GM21381 (cell line): ENCODE results near the gene MTHFD2L.
A peak's percentile ranks its signal among the peaks of the same experiment; 100 is the strongest.
"Not testable (repeated sequence)": the region's sequence is repeated elsewhere in the genome, so short reads cannot be mapped to it uniquely, and the experiment has no call there.

Experiments
- ATAC-seq: cut with Tn5 transposase; IDR thresholded peaks from one replicate; pipeline ENCODE4 v1.9.1; 2021; ENCODE audit warnings: mild to moderate bottlenecking, moderate library complexity; ENCODE audit not compliant: unreplicated experiment

Gene MTHFD2L

DNA sequence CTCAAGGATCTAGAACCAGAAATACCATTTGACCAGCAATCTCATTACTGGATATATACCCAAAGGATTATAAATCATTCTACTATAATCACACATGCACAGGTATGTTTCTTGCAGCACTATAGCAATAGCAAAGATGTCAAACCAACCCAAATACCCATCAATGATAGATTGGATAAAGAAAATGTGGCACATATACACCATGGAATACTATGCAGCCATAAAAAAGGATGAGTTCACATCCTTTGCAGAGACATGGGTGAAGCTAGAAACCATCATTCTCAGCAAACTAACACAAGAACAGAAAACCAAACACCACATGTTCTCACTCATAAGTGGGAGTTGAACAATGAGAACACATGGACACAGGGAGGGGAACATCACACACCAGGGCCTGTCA is 25.7 kb upstream of the MTHFD2L start:
- not testable (repeated sequence) for ATAC-seq

DNA sequence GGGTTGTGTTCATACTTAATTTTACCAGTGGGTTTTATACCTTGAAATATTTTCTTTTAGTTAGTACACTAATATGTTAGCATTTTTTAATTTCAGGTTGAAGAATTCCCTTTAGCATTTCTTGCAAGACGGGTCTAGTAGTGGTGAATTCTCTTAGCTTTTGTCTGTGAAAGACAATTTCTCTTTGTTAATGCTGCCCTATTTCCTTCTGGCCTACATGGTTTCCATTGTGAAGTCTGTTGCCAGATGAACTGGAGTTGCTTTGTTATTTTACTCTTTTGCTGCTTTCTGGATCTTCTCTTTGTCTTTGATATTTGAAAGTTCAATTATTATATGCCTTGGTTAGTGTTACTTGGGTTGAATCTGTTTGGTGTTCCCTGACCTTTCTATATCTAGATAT is 25.0 kb upstream of the MTHFD2L start:
- no peak for ATAC-seq

DNA sequence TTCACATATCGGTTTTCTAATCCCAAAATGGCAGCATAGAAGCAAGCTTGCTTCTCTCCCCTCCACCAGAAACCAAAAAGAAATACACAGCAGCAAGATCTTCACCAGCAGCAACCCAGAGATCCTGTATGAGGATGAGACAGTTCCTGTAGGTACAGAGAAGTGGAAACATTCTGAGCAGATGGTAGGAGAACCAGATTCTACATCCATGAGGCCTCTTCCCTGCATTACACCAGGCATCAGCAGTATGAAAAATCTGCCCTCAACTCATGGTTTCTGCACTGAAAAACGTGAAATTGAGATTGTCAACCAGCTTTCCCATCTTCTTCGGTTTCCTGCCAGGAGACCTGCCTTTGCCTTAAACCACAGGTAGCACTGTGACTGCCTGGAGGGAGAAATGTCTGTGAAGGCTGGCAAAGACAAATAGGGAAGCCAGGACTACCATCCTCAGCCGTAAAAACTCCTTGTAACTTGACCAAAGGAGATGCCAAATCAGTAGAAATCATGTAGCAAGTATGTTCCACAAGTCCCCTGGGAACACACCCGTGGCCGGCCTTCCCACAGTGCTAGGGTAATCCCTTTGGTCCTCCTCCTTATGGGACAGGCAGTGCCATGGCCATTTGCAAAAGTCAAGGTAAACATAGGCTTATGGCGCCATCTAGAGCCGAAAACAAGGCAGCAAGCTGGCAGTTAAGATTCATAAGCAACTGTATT is 24.0 kb upstream of the MTHFD2L start:
- peak; percentile 83 for ATAC-seq

DNA sequence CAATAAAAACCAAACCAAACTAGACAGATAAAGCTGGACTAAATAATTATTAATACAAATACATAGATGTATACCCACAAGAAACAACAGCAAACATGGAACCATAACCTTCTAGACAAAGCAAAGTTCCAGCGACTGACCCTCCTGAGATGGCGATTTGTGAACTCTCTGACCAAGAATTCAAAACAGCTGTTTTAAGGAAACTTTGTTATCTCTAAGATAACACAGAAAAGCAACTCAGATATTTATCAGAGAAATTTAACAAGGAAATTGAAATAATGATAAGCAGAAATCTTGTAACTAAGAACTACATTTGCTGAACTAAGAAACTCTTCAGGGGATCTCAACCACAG is 23.4 kb upstream of the MTHFD2L start:
- ATAC-seq: no peak

DNA sequence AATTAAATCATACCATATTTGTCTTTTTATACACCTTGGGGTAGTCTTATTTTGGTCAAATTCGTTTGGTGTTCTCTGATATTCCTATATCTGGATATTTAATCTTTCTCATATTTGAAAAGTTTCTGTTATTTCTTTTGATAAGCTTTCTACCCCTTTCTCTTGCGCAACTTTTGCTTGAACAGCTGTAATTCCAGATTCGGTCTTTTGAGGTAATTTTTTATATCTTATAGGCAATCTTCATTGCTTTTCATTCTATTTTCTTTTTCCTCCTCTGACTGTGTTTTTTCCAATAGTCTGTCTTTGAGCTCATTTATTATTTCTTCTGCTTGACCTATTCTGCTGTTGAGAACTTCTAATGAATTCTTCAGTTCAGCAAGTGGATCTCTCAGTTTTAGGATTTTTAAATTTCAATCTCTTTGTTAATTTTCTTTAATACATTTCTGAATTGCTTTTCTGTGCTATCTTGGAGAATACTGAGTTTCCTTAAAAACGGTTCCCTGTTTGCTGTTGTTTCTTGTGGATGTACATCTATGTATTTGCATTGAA is 11.3 kb upstream of the MTHFD2L start:
- ATAC-seq: no peak

DNA sequence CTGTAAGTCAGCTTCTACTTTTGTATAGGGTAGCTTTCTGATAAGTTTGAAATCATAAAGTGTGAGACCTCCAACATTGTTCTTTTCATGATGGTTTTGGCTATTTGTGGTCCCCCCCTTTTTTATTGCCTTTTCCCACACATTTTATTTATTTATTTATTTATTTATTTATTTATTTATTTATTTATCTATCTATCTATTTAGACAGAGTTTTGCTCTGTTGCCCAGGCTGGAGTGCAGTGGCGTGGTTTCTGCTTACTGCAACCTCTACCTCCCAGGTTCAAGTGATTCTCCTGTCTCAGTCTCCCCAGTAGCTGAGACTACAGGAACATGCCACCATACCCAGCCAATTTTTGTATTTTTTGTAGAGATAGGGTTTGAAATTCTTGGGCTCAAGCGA is 9.7 kb upstream of the MTHFD2L start:
- ATAC-seq: no peak

DNA sequence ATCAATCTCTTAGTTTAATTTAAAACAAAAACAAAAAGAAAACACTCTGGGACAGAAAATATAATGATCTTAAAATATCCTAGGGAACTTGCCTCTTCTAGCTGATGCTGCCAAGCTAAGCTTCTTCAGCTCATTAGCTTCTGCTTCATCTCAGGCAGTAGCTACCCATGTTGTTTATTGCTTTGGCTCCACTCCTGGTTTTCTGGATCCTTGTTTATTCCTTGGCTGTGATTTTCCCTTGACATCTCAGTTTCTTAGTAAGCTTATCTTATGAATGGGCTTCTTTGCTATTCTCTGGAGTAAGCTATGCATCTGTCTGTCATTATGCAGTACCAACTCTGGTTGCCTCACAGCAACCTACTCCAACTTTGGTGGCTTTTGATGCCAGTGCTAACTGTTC is 5.1 kb upstream of the MTHFD2L start:
- ATAC-seq: no peak

DNA sequence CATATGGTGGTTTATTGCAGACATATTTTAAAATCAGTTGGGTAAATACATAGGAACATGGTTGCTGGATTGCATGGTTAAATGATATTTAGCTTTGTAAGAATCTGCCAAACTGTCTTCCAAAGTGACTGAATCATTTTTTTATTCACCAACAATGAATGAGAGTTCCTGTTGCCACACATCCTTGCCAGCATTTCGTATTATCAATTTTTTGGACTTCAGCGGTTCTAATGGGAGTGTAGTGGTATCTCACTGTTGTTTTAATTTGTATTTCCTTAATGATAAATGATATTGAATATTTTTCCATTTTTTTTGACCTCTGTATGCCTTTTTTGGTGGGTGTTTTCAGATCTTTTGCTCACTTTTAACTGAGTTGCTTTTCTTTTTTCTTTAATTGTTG is 1.4 kb upstream of the MTHFD2L start:
- ATAC-seq: no peak

DNA sequence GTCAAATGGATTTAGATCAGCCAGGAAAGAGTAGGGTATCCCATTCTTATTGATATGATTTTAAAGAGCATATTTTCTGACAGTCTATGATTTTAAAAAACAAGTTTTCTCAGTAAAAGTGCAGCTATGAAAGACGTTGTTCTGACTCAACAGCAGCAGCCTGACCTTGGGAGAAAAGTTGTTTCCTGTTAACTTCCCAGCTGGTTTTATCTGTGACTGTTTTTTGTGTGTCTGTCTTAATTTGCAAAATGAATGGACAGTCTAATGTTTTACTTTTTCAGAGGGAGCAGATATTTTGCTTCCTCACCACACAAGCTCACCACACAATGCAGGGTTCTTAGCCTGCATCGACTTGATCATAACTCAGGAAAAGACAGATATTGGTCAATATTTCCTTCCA is 764 bp upstream of the MTHFD2L start:
- ATAC-seq: no peak

DNA sequence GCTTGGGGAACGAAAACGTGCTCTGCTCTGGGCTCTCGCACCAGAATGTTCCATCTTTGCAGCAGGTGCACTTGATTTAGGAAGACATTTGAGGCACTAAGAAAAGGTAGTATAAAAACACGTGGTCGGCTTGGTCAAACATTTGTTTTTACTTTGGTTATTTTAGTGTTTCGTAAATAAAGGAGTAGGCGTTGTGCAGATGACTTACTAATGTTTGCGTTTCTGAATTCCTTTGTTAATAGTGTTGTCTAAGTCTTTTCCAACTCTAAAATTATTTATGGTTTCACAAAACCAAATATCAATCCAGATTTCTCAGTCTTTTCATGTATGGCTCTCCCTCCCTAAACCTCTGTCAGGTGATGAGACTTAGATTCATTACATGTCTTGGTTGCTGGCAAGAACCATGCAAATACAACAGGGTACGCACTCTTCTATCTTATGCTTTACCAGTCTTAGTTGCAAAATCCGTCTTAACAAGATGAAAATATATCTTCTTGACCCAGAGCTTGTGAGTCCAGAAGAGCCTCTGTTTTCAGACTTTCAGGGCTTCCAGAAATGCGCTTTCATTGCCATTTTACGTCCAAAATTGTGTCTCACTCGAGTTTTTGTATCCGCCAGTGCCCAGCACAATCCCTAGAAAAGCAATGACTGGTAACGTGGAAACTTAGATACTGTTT is 686 bp downstream of the MTHFD2L start:
- no peak for ATAC-seq

DNA sequence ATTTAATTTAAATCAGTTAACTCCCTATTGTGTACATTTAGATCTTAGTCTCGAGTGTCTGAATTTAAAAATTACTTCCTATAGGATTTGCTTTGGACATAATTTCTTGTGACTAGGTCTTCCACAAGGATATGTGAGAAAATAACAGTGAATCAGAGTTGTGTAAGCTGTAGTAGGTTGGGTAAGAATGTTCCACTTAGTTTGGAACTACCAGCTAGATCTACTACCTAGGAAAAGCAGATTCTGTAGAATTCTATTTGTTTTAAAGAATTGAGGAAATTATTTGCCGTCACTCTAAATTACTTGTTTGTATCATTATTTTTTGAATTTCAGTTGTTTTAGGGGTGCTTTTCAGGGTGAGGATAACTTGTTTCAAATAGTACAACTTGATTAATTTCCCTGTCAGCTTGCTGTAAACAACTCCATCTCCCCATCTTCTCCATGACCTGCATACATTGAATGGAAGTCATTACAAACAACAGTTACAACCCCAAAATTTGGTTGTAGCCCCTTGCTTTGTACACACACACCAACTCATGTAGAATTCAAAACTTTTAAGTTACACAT is 1.3 kb downstream of the MTHFD2L start:
- no peak for ATAC-seq

DNA sequence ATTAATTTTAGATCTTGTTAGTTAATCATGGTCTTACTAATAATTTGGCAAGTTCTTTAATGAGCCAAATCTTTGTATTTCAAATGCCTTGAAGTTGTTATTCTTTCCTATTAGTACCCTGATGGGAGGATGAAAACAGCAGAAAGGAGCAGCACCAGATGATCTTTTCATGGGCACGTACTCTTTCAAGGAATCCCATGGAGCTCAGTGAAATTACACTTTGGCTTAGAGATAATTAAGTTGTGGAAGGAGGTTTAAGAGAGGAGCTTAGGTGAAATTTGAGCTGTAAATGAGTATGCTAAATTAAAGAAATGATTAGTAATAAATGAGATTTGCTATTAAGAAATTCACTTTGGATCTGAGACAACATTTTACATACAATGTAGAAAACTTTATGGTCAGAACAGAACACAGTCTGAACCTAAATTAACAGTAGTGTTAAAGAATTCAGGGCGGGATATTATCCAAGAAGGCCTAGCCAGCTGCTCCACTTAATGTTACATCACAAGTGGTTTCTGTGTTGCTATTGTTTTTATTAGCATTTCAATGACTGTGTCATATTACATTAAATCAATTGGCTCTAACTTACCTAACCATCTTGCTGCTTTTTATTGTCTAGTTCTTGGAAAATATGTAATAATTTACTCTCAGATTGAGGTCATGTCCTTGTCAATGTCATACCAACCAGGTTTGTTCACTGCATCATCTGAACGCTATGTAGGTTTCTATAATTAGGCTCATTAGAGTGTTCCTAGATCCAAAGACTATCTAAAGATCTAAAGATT is 3.9 kb downstream of the MTHFD2L start:
- no peak for ATAC-seq

DNA sequence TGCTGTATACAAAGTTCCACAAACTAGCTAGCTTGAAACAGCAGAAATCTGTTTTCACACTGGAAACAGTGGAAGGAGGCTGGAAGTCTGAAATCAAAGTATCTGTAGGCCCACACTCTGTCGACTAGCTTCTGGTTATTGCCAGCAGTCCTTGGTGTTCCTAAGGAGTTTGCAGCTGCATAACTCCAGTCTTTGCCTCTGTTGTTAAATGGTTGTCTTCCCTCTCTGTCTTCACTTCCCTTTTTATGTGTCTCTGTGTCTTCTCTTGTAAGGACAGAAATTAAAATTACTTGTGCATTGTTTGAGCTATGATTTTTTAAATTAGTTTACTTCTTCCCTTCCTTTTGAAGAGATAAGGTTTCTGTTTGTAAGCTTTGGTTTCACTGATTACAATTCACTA is 8.2 kb downstream of the MTHFD2L start:
- ATAC-seq: no peak

DNA sequence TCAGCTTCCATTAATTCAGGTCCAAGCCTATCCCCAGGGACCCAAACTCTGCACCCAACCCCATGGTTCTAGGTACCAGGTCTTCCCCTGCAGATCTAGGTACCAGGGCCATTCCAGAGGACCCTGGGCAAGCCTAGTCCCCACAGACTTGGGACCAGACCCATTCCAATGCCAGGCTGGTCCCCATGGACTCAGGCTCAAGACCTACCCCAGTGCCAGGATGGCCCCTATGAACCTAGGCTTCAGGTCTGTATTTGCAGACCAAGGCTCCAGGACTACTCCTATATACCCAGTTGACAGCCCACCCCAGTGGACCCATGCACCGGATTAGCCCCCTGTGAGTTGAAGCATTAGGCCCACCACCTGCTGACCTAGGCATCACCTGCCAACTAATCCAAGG is 8.9 kb downstream of the MTHFD2L start:
- no peak for ATAC-seq

DNA sequence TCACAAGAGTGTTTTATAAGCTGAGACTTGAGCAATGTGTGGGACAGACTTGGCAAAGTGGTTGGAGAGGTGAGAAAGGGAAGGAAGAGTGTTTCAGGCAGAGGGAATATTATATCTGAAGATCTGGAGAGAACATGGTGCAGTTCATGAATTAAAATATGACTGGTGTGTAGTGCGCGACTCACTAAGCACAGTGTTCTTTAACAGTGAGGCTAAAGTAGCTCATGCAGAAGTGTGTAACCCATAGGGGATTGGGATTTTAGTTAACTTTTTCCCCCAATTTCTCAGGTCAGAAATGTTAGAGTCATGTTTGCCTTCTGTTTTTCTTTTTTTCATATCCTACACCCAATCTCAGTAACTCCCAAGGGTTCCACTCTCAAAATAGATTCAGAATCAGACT is 9.7 kb downstream of the MTHFD2L start:
- no peak for ATAC-seq

DNA sequence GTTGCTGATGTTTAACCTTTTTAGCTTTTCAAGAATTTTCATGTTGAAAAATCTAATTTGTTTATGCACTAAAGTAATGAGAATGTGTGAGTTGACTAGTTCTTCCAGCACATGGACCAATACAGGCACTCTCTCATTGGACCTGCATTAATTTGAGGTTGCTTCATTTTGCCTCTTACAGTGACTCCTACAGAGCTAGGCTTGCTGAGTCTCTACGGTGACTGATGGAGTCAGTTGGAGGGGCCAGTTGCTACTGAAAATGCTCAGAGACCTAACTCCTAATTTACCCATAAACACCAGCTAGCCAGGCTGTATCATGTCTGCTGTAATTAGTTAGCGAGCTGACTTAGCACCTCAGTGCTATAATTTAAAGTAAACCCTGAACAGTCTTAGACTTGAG is 10.9 kb downstream of the MTHFD2L start:
- no peak for ATAC-seq

DNA sequence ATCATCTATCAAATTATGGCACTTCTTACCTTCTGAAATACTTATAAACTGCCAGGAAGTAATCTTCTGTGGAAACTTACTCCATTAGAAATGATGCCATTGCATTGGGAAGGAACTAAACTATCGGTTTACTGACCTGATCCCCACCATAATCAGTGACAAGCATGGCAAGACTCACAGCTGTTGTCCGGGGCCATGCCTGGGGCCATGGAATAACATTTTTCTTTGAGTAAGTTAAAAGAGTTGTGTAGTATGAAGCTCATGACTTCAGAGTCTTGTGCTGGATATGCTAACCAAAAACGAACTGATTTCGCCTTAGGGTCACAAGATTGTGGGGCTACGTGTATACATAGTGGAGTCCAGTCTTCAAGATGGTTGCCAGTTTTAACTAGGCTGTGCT is 15.4 kb downstream of the MTHFD2L start:
- ATAC-seq: no peak

DNA sequence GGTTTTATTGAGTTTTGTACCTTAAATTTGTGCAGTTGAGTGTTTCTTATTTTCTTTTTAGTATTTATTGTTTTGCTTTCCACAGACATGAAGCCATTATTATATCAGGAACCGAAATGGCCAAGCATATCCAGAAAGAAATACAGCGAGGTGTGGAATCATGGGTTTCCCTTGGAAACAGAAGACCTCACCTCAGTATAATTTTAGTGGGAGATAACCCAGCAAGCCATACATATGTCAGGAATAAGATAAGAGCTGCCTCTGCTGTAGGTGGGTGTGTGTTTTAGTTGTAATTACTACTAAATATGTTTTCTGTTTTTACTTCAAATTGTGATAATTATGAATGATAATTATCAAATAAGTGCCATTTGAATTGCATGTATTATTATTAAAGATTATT is 16.5 kb downstream of the MTHFD2L start:
- no peak for ATAC-seq

DNA sequence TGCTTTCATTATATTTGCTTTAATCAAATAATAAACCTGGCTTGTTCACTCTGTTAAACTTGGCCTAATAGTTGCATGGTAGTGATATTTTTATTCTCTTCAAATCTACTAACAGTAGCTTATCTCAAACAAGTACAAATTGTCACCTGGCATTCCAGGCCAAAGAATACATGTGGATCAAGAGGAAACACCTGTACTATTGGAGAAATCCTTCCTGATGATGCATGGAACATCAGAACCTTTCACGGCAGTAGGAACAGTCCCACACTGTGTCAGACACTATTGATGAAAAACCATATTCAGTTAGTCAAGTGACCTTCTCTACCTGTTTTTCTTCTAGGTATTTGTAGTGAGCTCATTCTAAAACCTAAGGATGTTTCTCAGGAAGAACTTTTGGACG is 17.0 kb downstream of the MTHFD2L start:
- no peak for ATAC-seq

DNA sequence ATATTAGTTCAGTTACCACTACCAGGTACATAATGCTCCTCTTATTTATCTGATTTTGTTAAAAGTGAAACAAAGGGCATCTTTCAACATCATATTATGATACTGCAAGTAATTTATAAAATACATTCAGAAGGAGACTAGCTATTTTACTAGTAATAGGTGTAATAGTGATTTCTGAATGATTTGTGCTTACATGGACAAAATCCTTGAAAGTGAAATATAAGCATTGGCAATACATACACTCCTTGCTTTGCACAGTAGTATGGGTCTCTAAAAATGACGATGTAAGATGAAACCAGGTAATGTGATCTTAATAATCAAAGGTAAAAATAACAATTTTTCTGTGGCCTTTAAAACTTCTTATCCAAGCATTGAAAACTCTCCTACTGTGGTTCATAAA is 17.5 kb downstream of the MTHFD2L start:
- ATAC-seq: no peak

DNA sequence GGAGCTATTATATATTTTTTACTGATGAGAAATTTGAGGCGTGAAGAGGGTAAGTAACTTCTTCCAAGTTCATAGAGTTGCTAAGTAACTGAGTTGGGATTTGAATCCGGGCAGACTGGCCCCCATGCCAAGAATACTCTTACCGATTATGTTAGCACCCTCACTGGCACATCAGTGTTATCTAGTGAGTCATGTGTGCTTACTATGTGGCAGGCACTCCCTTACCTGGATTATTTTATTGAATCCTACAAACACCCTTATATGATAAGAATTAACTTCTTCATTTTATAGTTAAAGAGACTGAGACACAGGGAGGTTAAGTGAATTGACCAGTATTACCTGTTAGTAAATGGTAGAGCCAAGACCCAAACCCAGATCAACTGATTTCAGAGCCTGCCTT is 20.9 kb downstream of the MTHFD2L start:
- ATAC-seq: no peak

DNA sequence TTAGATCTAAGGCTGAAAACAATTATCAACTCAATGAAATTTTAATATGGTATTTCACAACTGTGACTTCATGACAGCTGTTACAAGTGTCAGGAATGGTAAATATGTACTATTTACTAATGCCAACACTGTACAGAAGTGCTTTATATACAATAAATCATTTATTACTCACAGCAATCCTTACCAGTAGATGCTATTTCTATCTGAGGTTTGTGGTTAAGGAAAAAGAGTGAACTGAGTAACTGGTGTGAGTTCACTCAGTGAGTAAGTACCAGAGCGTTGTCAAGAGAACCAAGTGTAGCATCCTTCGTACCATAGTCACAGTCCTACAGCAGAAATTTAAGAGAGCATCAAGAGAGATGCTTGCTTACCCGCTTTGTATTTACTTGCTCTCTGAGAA is 23.3 kb downstream of the MTHFD2L start:
- ATAC-seq: no peak
